ACHN (cell line): ENCODE data around the gene USP47.

ENCODE experiments used
- DNase-seq: peaks from one replicate; pipeline ENCODE4 v3.0.0-alpha.2; 2015
- in situ Hi-C: cut with HindIII; loops from 2 replicates; pipeline ENCODE4 v1.10.0; 2017; ENCODE audit warnings: low sequenced_read_pairs, low pct_ligation_motif_present, low pct_unique_long_range_greater_than_20kb

Gene USP47

GRCh38 chr11:11913395-11913794, 71.6 kb downstream of the USP47 start:
- in situ Hi-C loops: no loop called here
- no peak for DNase-seq

- no peak for DNase-seq
- in situ Hi-C loops: no loop called here
Observed at GRCh38 chr11:11915625-11916024, 73.9 kb downstream of the USP47 start.

GRCh38 chr11:11916981-11917399, 75.2 kb downstream of the USP47 start:
- in situ Hi-C loops: no loop called here
- DNase-seq: peak; percentile 73

- DNase-seq: no peak
- in situ Hi-C loops: no loop called here
Observed at GRCh38 chr11:11923828-11924227, 82.1 kb downstream of the USP47 start.

GRCh38 chr11:11929920-11930319, 88.1 kb downstream of the USP47 start:
- no peak for DNase-seq
- in situ Hi-C loops: no loop called here

- peak; percentile 55 for DNase-seq
- in situ Hi-C loops: no loop called here
Observed at GRCh38 chr11:11931461-11932055, 89.8 kb downstream of the USP47 start.

- no peak for DNase-seq
- in situ Hi-C loops: no loop called here
Observed at GRCh38 chr11:11935536-11935935, 93.8 kb downstream of the USP47 start.

GRCh38 chr11:11937433-11937832, 95.7 kb downstream of the USP47 start:
- DNase-seq: no peak
- in situ Hi-C loops: no loop called here

- in situ Hi-C loops: no loop called here
- DNase-seq: no peak
Observed at GRCh38 chr11:11937957-11938356, 96.2 kb downstream of the USP47 start.

GRCh38 chr11:11940551-11940950, 98.8 kb downstream of the USP47 start:
- DNase-seq: no peak
- in situ Hi-C loops: no loop called here

- DNase-seq: no peak
- in situ Hi-C loops: no loop called here
Observed at GRCh38 chr11:11942668-11943067, 100.9 kb downstream of the USP47 start.

- no peak for DNase-seq
- in situ Hi-C loops: no loop called here
Observed at GRCh38 chr11:11944444-11944843, 102.7 kb downstream of the USP47 start.

- in situ Hi-C loops: no loop called here
- DNase-seq: no peak
Observed at GRCh38 chr11:11946180-11946579, 104.4 kb downstream of the USP47 start.

- in situ Hi-C loops: no loop called here
- no peak for DNase-seq
Observed at GRCh38 chr11:11946878-11947277, 105.1 kb downstream of the USP47 start.

GRCh38 chr11:11947825-11948224, 106.1 kb downstream of the USP47 start:
- in situ Hi-C loops: no loop called here
- no peak for DNase-seq

GRCh38 chr11:11948242-11948947, 106.6 kb downstream of the USP47 start:
- no peak for DNase-seq
- in situ Hi-C loops: no loop called here

- no peak for DNase-seq
- in situ Hi-C loops: no loop called here
Observed at GRCh38 chr11:11949482-11949881, 107.7 kb downstream of the USP47 start.

- in situ Hi-C loops: no loop called here
- no peak for DNase-seq
Observed at GRCh38 chr11:11952036-11952435, 110.3 kb downstream of the USP47 start.

GRCh38 chr11:11956006-11956405, 114.2 kb downstream of the USP47 start:
- DNase-seq: no peak
- in situ Hi-C loops: no loop called here
